Posterior vena cava (tissue), 2 donors: ENCODE data around the gene SPAM1. TPM values are rescaled to one million over a fixed set of nuclear protein-coding genes. Genes with fewer than 3 reads are reported as not detected.

Experiments used
- total RNA-seq, 2 donors: library from RNA; stranded (reverse); fragmentation: NEBNext Ultra II Directional; extraction: Animal tissue kit (Norgen Biotek cat#: 25700); gene quantifications; one replicate each; pipeline ENCODE4 v1.2.1, GENCODE V29; 2021
- donor health status: DM: yes; HTN: yes; CAD: no.
- donor health status: DM: yes; HTN: yes; CAD: no.

SPAM1 gene
- total RNA-seq, 2 donors from 2014 or later, result not detected

Other genes with a start within 250 kb of the SPAM1 start
- gene WASL, start 176.2 kb upstream of the SPAM1 start, total RNA-seq, result 10 to 100 TPM; 38.1 to 58.1 TPM
- not detected for gene HYAL4, start 80.1 kb upstream of the SPAM1 start, total RNA-seq
- gene TMEM229A, start 107.8 kb downstream of the SPAM1 start, total RNA-seq, result under 1 TPM in 1 of 2 donors, not detected in 1; 0.10 TPM